ENCODE measurements around the gene FLNC. TPM values are rescaled to one million over a fixed set of nuclear protein-coding genes. Genes with fewer than 3 reads are reported as not detected.

FLNC gene
- total RNA-seq, 2 experiments from 2014 or later: 0.14 to 0.16 TPM

GRCh38 chr7:128814499-128814898 lies 15.7 kb upstream of the FLNC start:
- no peak for TF ChIP-seq CTCF (IDR thresholded peaks at IDR 0.05)
- no peak for DNase-seq
- Mint-ChIP-seq H3K4me3 (no peak overlapping the region), H3K27me3 (no peaks in the 10 kb centered on the region), H3K9me3 (no peaks in the 10 kb centered on the region), H3K4me1 (ENCODE audit: low read depth) (no peaks in the 10 kb centered on the region), H3K27ac (no peak overlapping the region), H3K36me3 (ENCODE audit: low read depth) (no peaks in the 10 kb centered on the region)
- POLR2A ChIA-PET: no interaction called here
- CTCF ChIA-PET: interaction anchor here (1.1 to 1.3 kb wide), 2 partner anchors 69 to 277 kb away, joined by 3 read pairs; no protein-coding TSS in a partner anchor
- no peak for ATAC-seq
- intact Hi-C loops (cut with micrococcal nuclease): no loop called here

GRCh38 chr7:128815289-128815942 lies 14.8 kb upstream of the FLNC start:
- no peaks in the 10 kb centered on the region for H3K36me3 Mint-ChIP-seq (ENCODE audit: low read depth)
- intact Hi-C loops (cut with micrococcal nuclease): no loop called here
- ATAC-seq (no peak), DNase-seq (no peak)
- H3K27me3 Mint-ChIP-seq: no peaks in the 10 kb centered on the region
- H3K4me3 Mint-ChIP-seq: no peak overlapping the region
- TF ChIP-seq CTCF (IDR thresholded peaks at IDR 0.05): no peak
- H3K4me1 Mint-ChIP-seq (ENCODE audit: low read depth): peaks cover 7% of the 10 kb centered on the region
- no peaks in the 10 kb centered on the region for H3K9me3 Mint-ChIP-seq
- ChIA-PET POLR2A (no interaction called here), CTCF (interaction anchor here (1.1 to 1.3 kb wide), 2 partner anchors 68 to 276 kb away, joined by 3 read pairs; no protein-coding TSS in a partner anchor)
- H3K27ac Mint-ChIP-seq: no peak overlapping the region

GRCh38 chr7:128818694-128819093 lies 11.5 kb upstream of the FLNC start:
- peaks cover 9% of the 10 kb centered on the region for H3K4me1 Mint-ChIP-seq (ENCODE audit: low read depth)
- CTCF ChIA-PET: interaction anchor here (1.1 to 2.2 kb wide), 2 partner anchors 24 to 45 kb away, joined by 5 to 9 read pairs; partner anchors contain the start of gene ATP6V1F
- no peak overlapping the region for H3K4me3 Mint-ChIP-seq
- no peak for DNase-seq
- intact Hi-C loops (cut with micrococcal nuclease): no loop called here
- H3K9me3 Mint-ChIP-seq: no peaks in the 10 kb centered on the region
- POLR2A ChIA-PET: interaction anchor here (1.3 kb wide), 1 partner anchor 17 kb away, joined by 3 read pairs; no protein-coding TSS in a partner anchor
- no peak overlapping the region for H3K27ac Mint-ChIP-seq
- no peaks in the 10 kb centered on the region for H3K27me3 Mint-ChIP-seq
- H3K36me3 Mint-ChIP-seq (ENCODE audit: low read depth): no peaks in the 10 kb centered on the region
- no peak for ATAC-seq
- TF ChIP-seq CTCF (IDR thresholded peaks at IDR 0.05): no peak

GRCh38 chr7:128821724-128822123 lies 8.5 kb upstream of the FLNC start:
- no peaks in the 10 kb centered on the region for H3K36me3 Mint-ChIP-seq (ENCODE audit: low read depth)
- H3K9me3 Mint-ChIP-seq: no peaks in the 10 kb centered on the region
- H3K4me3 Mint-ChIP-seq: no peak overlapping the region
- H3K4me1 Mint-ChIP-seq (ENCODE audit: low read depth): peaks cover 9% of the 10 kb centered on the region
- H3K27ac Mint-ChIP-seq: no peak overlapping the region
- ChIA-PET CTCF (interaction anchor here (2.1 kb wide), 1 partner anchor 62 kb away, joined by 7 read pairs; no protein-coding TSS in a partner anchor), POLR2A (no interaction called here)
- ATAC-seq: no peak
- intact Hi-C loops (cut with micrococcal nuclease): no loop called here
- H3K27me3 Mint-ChIP-seq: peaks cover 2% of the 10 kb centered on the region
- no peak for DNase-seq
- TF ChIP-seq CTCF (IDR thresholded peaks at IDR 0.05): no peak

- no peak for DNase-seq
- TF ChIP-seq CTCF (IDR thresholded peaks at IDR 0.05): no peak
- Mint-ChIP-seq H3K4me1 (ENCODE audit: low read depth) (peaks cover 11% of the 10 kb centered on the region), H3K27ac (no peak overlapping the region), H3K4me3 (no peak overlapping the region), H3K27me3 (peaks cover 36% of the 10 kb centered on the region), H3K36me3 (ENCODE audit: low read depth) (no peaks in the 10 kb centered on the region), H3K9me3 (no peaks in the 10 kb centered on the region)
- POLR2A ChIA-PET: interaction anchor here (0.6 kb wide), 1 partner anchor 276 kb away, joined by 3 read pairs; no protein-coding TSS in a partner anchor
- intact Hi-C loops (cut with micrococcal nuclease): no loop called here
- no peak for ATAC-seq
- CTCF ChIA-PET: no interaction called here
These were observed 3.7 kb upstream of the FLNC start for GRCh38 chr7:128826512-128826911.
